ENCODE data around the gene TMEM94. TPM values are rescaled to one million over a fixed set of nuclear protein-coding genes. Genes with fewer than 3 reads are reported as not detected.

TMEM94 gene
- total and polyA plus RNA-seq, 2 of the 13 experiments (the other 11 are each of a cell fraction or from before 2014, with no cell fraction given): 32.6 to 134 TPM

GRCh38 chr17:75511610-75512575 is 55.5 kb downstream of the TMEM94 start (continued):
- TF ChIP-seq ZNF691 (CRISPR knock-in tag; IDR thresholded peaks at IDR 0.05; ENCODE audit: borderline replicate concordance, low read depth) (no peak), ZNF816 (CRISPR knock-in tag; IDR thresholded peaks at IDR 0.05; ENCODE audit: borderline replicate concordance) (no peak; the same call in 1 of the 2 replicates), DNMT3B (CRISPR knock-in tag; conservative IDR thresholded peaks at IDR 0.05) (0 out of 2 replicates have a peak, but pooled peaks have one; percentile 74), MLXIP (CRISPR knock-in tag; IDR thresholded peaks at IDR 0.05; ENCODE audit: borderline replicate concordance) (no peak), SP2 (CRISPR knock-in tag; IDR thresholded peaks at IDR 0.05) (no peak), ZNF883 (CRISPR knock-in tag; IDR thresholded peaks at IDR 0.05; ENCODE audit: not compliant biosample characterization) (peak; percentile 84), ZSCAN31 (CRISPR knock-in tag; IDR thresholded peaks at IDR 0.05; ENCODE audit: low read depth) (peak; percentile 80; the same call in 1 of the 2 replicates), TAF15 (IDR thresholded peaks at IDR 0.05; ENCODE audit: low read depth, low read length, poor library complexity, severe bottlenecking) (no peak), ZNF580 (CRISPR knock-in tag; IDR thresholded peaks at IDR 0.05; ENCODE audit: borderline replicate concordance, low read depth) (peak; percentile 89; the same call in 1 of the 2 replicates), ZNF646 (CRISPR knock-in tag; IDR thresholded peaks at IDR 0.05) (no peak), ZNF205 (CRISPR knock-in tag; IDR thresholded peaks at IDR 0.05) (peak; percentile 93), MTF1 (CRISPR knock-in tag; IDR thresholded peaks at IDR 0.05) (no peak), FOXP4 (CRISPR knock-in tag; IDR thresholded peaks at IDR 0.05) (peak; percentile 92), ZNF678 (CRISPR knock-in tag; IDR thresholded peaks at IDR 0.05) (no peak), ZFP36L2 (CRISPR knock-in tag; IDR thresholded peaks at IDR 0.05) (no peak)

Measured in HepG2 (cell line).